Measurements from ENCODE around the gene RAB37.

DNA sequence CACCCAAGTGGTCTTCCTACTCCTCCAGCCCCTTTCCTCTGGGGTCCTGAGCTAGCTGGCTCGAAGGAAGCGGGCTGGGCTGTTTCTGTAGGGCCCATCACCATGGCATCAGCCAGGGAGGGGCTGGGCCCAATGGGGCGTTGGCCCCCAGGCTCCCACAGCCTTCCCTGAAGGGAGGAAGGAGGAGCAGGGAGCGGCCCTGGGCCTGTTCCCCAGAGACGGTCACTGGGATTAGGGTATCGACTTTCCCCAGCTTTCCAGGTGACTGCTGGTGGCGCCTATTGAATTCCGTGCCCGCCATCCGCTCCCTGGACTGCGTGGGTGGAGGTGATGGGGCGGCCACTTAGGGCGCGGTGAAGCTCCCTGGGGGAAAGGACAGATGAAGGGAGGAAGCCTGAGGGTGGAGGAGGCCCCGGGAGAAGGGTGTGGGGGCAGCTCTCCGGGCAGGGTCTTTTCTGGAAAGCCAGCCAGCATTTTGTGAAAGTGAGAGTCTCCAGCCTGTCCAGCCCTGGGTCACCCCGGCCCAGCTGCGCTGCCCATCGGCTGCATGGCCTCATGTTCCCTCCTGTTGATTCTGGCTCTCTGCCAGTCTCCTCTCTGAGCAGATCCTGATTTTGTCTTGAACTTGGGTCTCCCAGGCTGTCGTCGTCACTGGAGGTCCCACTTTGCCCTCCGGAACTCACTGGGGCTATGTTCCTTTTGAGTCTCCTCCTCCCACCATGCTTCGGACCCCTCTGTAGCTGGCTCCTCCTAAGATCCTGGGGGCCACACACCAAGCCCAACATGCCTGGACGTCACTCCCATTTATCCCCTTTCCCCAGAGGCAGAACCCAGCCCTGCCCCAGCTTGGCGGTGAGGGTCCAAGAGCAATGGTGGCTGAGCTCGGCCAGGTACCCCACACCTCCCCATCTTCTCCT, 21.1 kb downstream of the RAB37 start:
- TF ChIP-seq CTCF (IDR thresholded peaks at IDR 0.05; ENCODE audit: low read length), result no peak
- no peak for TF ChIP-seq EZH2 (IDR thresholded peaks at IDR 0.05; ENCODE audit: borderline replicate concordance, low read length)
